SU-DHL-6 (cell line): Measurements from ENCODE around the gene PADI3.

ENCODE experiments used
- H2AFZ ChIP-seq: fragments of 200-600 bp; sonication (generic); 2 replicates; pipeline ENCODE4 v1.6.1; 2014; ENCODE audit warnings: low read depth, mild to moderate bottlenecking, moderate library complexity, mixed read lengths, antibody characterized with exemption, low read length; ENCODE audit not compliant: severe bottlenecking
- H3F3A ChIP-seq: fragments of 200-600 bp; shearing (Covaris generic); 2 replicates; pipeline ENCODE4 v1.6.0; 2016; ENCODE audit warnings: antibody characterized with exemption, mild to moderate bottlenecking; ENCODE audit not compliant: insufficient read depth
- H3K27ac ChIP-seq: fragments of 200-600 bp; sonication (generic); 2 replicates; pipeline ENCODE4 v1.5.1; 2016; ENCODE audit warnings: low read depth, mild to moderate bottlenecking, low read length, moderate library complexity, mixed read lengths
- H3K27me3 ChIP-seq: fragments of 200-600 bp; sonication (generic), shearing (Covaris generic); 2 replicates; pipeline ENCODE4 v1.6.0; 2014; ENCODE audit warnings: mild to moderate bottlenecking, low read length
- H3K36me3 ChIP-seq: fragments of 200-600 bp; sonication (generic); 2 replicates; pipeline ENCODE4 v1.6.1; 2014; ENCODE audit warnings: mild to moderate bottlenecking, low read length, mixed read lengths
- H3K4me2 ChIP-seq: fragments of 300-600, 200-600 bp; shearing (Covaris generic), sonication (generic); 2 replicates; pipeline ENCODE4 v1.6.0; 2014; ENCODE audit warnings: low read length, low read depth, mild to moderate bottlenecking; ENCODE audit not compliant: poor library complexity, severe bottlenecking
- H3K4me3 ChIP-seq: fragments of 200-600 bp; sonication (generic); 2 replicates; pipeline ENCODE4 v1.5.1; 2014; ENCODE audit warnings: antibody characterized with exemption, low read length, mild to moderate bottlenecking, mixed read lengths; ENCODE audit not compliant: insufficient read depth, poor library complexity, severe bottlenecking
- H3K79me2 ChIP-seq: fragments of 200-600 bp; sonication (generic); 2 replicates; pipeline ENCODE4 v1.6.1; 2014; ENCODE audit warnings: mild to moderate bottlenecking, low read length, moderate library complexity; ENCODE audit not compliant: insufficient read depth
- H3K9ac ChIP-seq: fragments of 200-600 bp; sonication (generic); 2 replicates; pipeline ENCODE4 v1.7.0; 2014; ENCODE audit warnings: mild to moderate bottlenecking, low read length
- H3K9me2 ChIP-seq: fragments of 200-600 bp; sonication (generic); replicated peaks from 2 replicates; pipeline ENCODE4 v1.6.1; 2014; ENCODE audit warnings: low read length; ENCODE audit not compliant: insufficient read depth
- H3K9me3 ChIP-seq: fragments of 200-600 bp; sonication (generic); 2 replicates; pipeline ENCODE4 v1.6.1; 2014; ENCODE audit warnings: low read length, mixed read lengths; ENCODE audit not compliant: insufficient read depth
- H4K20me1 ChIP-seq: fragments of 200-600 bp; sonication (generic); 2 replicates; pipeline ENCODE4 v1.6.1; 2014; ENCODE audit warnings: low read depth, mild to moderate bottlenecking, antibody characterized with exemption, low read length, moderate library complexity, mixed read lengths
- EZH2phosphoT487 ChIP-seq: fragments of 200-600 bp; sonication (generic), shearing (Covaris generic); conservative IDR thresholded peaks from 2 replicates; pipeline ENCODE4 v1.6.1; 2018; ENCODE audit warnings: mild to moderate bottlenecking, antibody characterized with exemption, low read length, moderate library complexity, mixed read lengths
- TF ChIP-seq, protein P1 (sequence below): fragments of 200-600 bp; sonication (generic); IDR thresholded peaks from one replicate; pipeline ENCODE4 v1.5.1; 2017; ENCODE audit warnings: antibody characterized with exemption, mild to moderate bottlenecking, low read length, moderate library complexity; ENCODE audit not compliant: insufficient read depth, poor library complexity, severe bottlenecking

PADI3 gene

DNA sequence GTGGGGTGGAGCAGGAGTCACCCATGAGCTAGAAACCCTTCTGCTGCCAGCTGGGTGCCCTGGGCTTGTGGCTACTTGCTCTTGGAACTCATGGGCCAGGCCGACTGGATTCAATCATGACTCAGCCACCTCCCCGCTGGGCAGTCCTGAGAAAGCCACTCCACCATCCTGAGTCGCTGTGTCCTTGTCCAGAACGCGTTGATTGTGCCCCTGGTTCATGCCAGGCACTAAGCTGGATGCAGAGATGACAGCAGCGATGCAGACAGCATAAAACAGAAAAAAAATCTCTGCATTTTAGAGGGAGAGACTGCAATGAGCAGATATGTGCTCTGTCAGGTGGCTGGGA is 33.4 kb upstream of the PADI3 start:
- H3K27me3 ChIP-seq = no peaks in the 10 kb centered on the region
- no peaks in the 10 kb centered on the region for H3F3A ChIP-seq
- no peaks in the 10 kb centered on the region for H4K20me1 ChIP-seq
- no peaks in the 10 kb centered on the region for H3K9me3 ChIP-seq
- no peak overlapping the region for H3K4me3 ChIP-seq
- no peak overlapping the region for H3K27ac ChIP-seq
- H2AFZ ChIP-seq = no peak overlapping the region
- no peak overlapping the region for H3K9ac ChIP-seq
- TF ChIP-seq, protein P1, sequence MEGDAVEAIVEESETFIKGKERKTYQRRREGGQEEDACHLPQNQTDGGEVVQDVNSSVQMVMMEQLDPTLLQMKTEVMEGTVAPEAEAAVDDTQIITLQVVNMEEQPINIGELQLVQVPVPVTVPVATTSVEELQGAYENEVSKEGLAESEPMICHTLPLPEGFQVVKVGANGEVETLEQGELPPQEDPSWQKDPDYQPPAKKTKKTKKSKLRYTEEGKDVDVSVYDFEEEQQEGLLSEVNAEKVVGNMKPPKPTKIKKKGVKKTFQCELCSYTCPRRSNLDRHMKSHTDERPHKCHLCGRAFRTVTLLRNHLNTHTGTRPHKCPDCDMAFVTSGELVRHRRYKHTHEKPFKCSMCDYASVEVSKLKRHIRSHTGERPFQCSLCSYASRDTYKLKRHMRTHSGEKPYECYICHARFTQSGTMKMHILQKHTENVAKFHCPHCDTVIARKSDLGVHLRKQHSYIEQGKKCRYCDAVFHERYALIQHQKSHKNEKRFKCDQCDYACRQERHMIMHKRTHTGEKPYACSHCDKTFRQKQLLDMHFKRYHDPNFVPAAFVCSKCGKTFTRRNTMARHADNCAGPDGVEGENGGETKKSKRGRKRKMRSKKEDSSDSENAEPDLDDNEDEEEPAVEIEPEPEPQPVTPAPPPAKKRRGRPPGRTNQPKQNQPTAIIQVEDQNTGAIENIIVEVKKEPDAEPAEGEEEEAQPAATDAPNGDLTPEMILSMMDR = no peak
- no peak for TF ChIP-seq EZH2phosphoT487
- H3K9me2 ChIP-seq = no peaks in the 10 kb centered on the region
- no peaks in the 10 kb centered on the region for H3K79me2 ChIP-seq
- no peak overlapping the region for H3K4me2 ChIP-seq
- no peaks in the 10 kb centered on the region for H3K36me3 ChIP-seq

DNA sequence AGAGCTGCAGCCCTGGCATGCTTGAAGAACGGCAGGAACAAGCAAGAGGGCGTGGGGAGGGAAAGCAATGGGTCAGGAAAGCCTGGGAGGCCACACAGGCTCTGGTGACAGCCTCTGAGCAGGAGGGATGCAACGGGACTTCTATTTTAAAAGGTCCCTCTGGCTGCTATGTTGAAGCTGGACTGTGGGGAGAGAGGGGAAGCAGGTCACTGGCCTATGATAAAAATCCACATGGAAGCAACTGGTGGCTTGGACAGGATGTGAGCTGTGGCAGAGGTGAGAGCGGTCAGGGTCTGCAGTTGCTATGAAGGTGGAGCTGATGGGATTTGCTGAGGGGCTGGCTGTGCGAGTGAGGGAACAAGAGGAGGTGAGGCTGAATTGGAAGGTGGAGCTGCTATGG is 32.8 kb upstream of the PADI3 start:
- H3K4me2 ChIP-seq = no peak overlapping the region
- H3K27ac ChIP-seq = no peak overlapping the region
- H3K79me2 ChIP-seq = no peaks in the 10 kb centered on the region
- no peak for TF ChIP-seq EZH2phosphoT487
- TF ChIP-seq, protein P1 = no peak
- H3K9me3 ChIP-seq = no peaks in the 10 kb centered on the region
- H3K9ac ChIP-seq = no peak overlapping the region
- H3K4me3 ChIP-seq = no peak overlapping the region
- no peaks in the 10 kb centered on the region for H3K27me3 ChIP-seq
- H2AFZ ChIP-seq = no peak overlapping the region
- no peaks in the 10 kb centered on the region for H3F3A ChIP-seq
- no peaks in the 10 kb centered on the region for H3K9me2 ChIP-seq
- no peaks in the 10 kb centered on the region for H3K36me3 ChIP-seq
- no peaks in the 10 kb centered on the region for H4K20me1 ChIP-seq

DNA sequence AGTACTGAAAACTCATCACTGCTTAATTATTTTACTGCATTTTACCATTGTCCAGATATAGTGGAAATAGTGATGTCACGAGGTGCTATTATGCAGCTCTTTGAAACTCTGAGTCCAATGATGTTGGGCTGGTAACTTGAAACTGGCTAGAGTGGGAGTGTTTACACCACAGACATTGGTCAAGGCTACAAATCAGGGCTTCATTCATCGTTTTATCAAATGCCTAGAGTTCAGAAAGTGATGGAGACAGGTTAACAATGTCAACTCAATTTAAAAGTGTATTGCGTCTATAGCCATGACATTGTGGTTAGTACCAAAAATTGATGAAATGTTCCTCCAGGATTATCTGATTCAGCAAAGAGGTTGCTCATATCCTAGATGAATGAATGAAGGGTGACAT is 31.3 kb upstream of the PADI3 start:
- Histone ChIP-seq H3K27ac (no peak overlapping the region), H3F3A (no peaks in the 10 kb centered on the region), H3K4me2 (no peak overlapping the region), H4K20me1 (no peaks in the 10 kb centered on the region), H2AFZ (no peak overlapping the region), H3K4me3 (no peak overlapping the region), H3K9me3 (no peaks in the 10 kb centered on the region), H3K36me3 (no peaks in the 10 kb centered on the region), H3K79me2 (no peaks in the 10 kb centered on the region), H3K9ac (no peak overlapping the region), H3K9me2 (no peaks in the 10 kb centered on the region), H3K27me3 (no peaks in the 10 kb centered on the region)
- TF ChIP-seq EZH2phosphoT487 = no peak
- TF ChIP-seq, protein P1 = no peak

DNA sequence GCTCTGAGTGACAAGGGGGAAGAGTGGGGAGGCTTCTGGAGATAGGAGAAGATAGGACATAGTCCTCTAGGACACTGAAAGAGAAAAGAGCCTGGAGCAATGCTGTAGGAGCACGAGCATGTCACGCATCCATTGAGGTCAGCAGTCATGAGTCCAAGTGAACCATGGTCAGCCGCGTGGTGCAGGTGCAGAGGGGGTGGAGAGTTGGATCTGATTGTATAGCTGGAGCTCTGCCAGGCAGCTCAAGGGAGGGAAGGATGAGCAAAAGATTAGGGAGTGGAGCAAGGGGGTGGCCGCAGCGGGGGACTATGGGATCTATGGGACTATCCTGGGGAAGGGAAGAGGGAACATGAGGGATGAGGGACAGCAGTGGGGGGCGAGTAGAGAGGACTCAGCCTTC is 30.0 kb upstream of the PADI3 start:
- no peak for TF ChIP-seq EZH2phosphoT487
- TF ChIP-seq, protein P1 = no peak
- no peak overlapping the region for H2AFZ ChIP-seq
- no peaks in the 10 kb centered on the region for H3K36me3 ChIP-seq
- no peak overlapping the region for H3K4me2 ChIP-seq
- no peaks in the 10 kb centered on the region for H3K27me3 ChIP-seq
- no peaks in the 10 kb centered on the region for H3F3A ChIP-seq
- no peak overlapping the region for H3K9ac ChIP-seq
- no peak overlapping the region for H3K27ac ChIP-seq
- H3K4me3 ChIP-seq = no peak overlapping the region
- no peaks in the 10 kb centered on the region for H3K9me2 ChIP-seq
- H3K79me2 ChIP-seq = no peaks in the 10 kb centered on the region
- no peaks in the 10 kb centered on the region for H3K9me3 ChIP-seq
- no peaks in the 10 kb centered on the region for H4K20me1 ChIP-seq
